Body of pancreas (tissue), 4 donors: ENCODE measurements around the gene HYAL2. TPM values are rescaled to one million over a fixed set of nuclear protein-coding genes. Genes with fewer than 3 reads are reported as not detected.

Source experiments
- ATAC-seq: fragments of 150-250 bp; one replicate; pipeline ENCODE4 v1.9.1; 2016
- DNase-seq, 4 donors: peaks; one replicate each; pipeline ENCODE4 v3.0.0-alpha.2; 2019
- H3K27ac ChIP-seq, 4 donors: fragments of 200-600 bp; sonication (generic); 1 replicate in 3 of 4; 2 replicates in 1 of 4; pipeline versions ENCODE4 v1.5.1 to v1.6.1; 2016 to 2019; ENCODE audit warnings: mild to moderate bottlenecking in 1 of 4, mixed read lengths in 1 of 4, moderate library complexity in 1 of 4
- H3K27me3 ChIP-seq, 2 donors: fragments of 200-600 bp; sonication (generic); one replicate each; pipeline ENCODE4 v1.6.0; 2016; ENCODE audit warnings: mild to moderate bottlenecking in 1 of 2
- H3K36me3 ChIP-seq, 2 donors: fragments of 200-600 bp; sonication (generic); replicated peaks in 1 of 2; 2 replicates each; pipeline ENCODE4 v1.5.1; 2016; ENCODE audit warnings: low read depth in 2 of 2; ENCODE audit not compliant: insufficient read depth in 1 of 2
- H3K4me1 ChIP-seq: fragments of 200-600 bp; sonication (generic); one replicate; pipeline ENCODE4 v1.6.0; 2016
- H3K4me3 ChIP-seq, 2 donors: fragments of 200-600 bp; sonication (generic); 1 replicate in 1 of 2; 2 replicates in 1 of 2; pipeline ENCODE4 v1.5.1; 2016 to 2019
- H3K9me3 ChIP-seq, 3 donors: fragments of 200-600 bp; sonication (generic); 1 replicate in 2 of 3; 2 replicates in 1 of 3; pipeline ENCODE4 v1.5.1; 2016
- CTCF ChIP-seq, 7 experiments: fragments of 450-650 bp in 4 of 7; fragments of 200-600 bp in 3 of 7; sonication (generic) in 3 of 7; IDR thresholded peaks; one replicate each; pipeline ENCODE4 v1.5.1; 2016 to 2019; ENCODE audit warnings: antibody characterized with exemption in 7 of 7
- POLR2A ChIP-seq, 3 donors: fragments of 450-650 bp; IDR thresholded peaks; one replicate each; pipeline ENCODE4 v1.6.1; 2016; ENCODE audit warnings: antibody characterized with exemption in 3 of 3, mild to moderate bottlenecking in 2 of 3
- WGBS, 2 donors: methylation state at CpG; one replicate each; pipeline ENCODE4 v1.1.5; 2017; 5-methylcytosine and 5-hydroxymethylcytosine counted together
- intact Hi-C: fragments of 100-400 bp; cut with DNase I; formaldehyde crosslinking; loops from one replicate; pipeline ENCODE4 v1.15.1; 2023
- total RNA-seq, 2 donors: library from RNA; depleted of rRNA; stranded (reverse); fragments of >200 nt; gene quantifications; one replicate each; pipeline ENCODE4 v1.1.0, GENCODE V29; 2016

The HYAL2 gene
- total RNA-seq, 2 donors from 2014 or later, result 35.6 to 48.3 TPM

GRCh38 chr3:50325113-50325480 lies 2.6 kb upstream of the HYAL2 start:
- 70 to 78% methylated on average over 2 of the region's 2 CpGs for WGBS, 2 donors

GRCh38 chr3:50324351-50325112 lies 2.0 kb upstream of the HYAL2 start:
- ATAC-seq, result no peak
- TF ChIP-seq CTCF (IDR thresholded peaks at IDR 0.05), result peak; percentile 63 to 81 (median 71)
- no peak for TF ChIP-seq POLR2A (IDR thresholded peaks at IDR 0.05)
- peak; percentile 64 to 77 (median 64) for DNase-seq
- H3K27ac ChIP-seq, result peak overlapping the region in 3 of 4 donors; percentile 43 to 98 (median 97)
- peaks cover 64% of the 10 kb centered on the region for H3K4me1 ChIP-seq
- H3K9me3 ChIP-seq, result no peaks in the 10 kb centered on the region
- intact Hi-C loops, result no loop called here
- WGBS, 2 donors, result 45 to 46% methylated on average over 4 of the region's 4 CpGs
- no peak overlapping the region for H3K4me3 ChIP-seq
- no peaks in the 10 kb centered on the region for H3K36me3 ChIP-seq
- H3K27me3 ChIP-seq, result no peaks in the 10 kb centered on the region

More at GRCh38 chr3:50325113-50325480, 2.6 kb upstream of the HYAL2 start:
- intact Hi-C loops, result no loop called here
- ATAC-seq (no peak), DNase-seq (no peak)
- H3K9me3 ChIP-seq, result no peaks in the 10 kb centered on the region
- TF ChIP-seq POLR2A (IDR thresholded peaks at IDR 0.05), result no peak
- no peak for TF ChIP-seq CTCF (IDR thresholded peaks at IDR 0.05)
- peak overlapping the region in 2 of 4 donors; percentile 43 to 97 for H3K27ac ChIP-seq
- peaks cover 58% of the 10 kb centered on the region for H3K4me1 ChIP-seq
- no peaks in the 10 kb centered on the region for H3K27me3 ChIP-seq
- peaks cover 0 to 4% of the 10 kb centered on the region in 2 donors for H3K36me3 ChIP-seq
- no peak overlapping the region for H3K4me3 ChIP-seq

GRCh38 chr3:50323614-50324199 lies 1.2 kb upstream of the HYAL2 start:
- DNase-seq (no peak), ATAC-seq (no peak)
- Histone ChIP-seq H3K27me3 (no peaks in the 10 kb centered on the region), H3K36me3 (no peaks in the 10 kb centered on the region), H3K4me1 (peaks cover 65% of the 10 kb centered on the region), H3K4me3 (no peak overlapping the region), H3K27ac (peak overlapping the region; percentile 17 to 98 (median 70)), H3K9me3 (no peaks in the 10 kb centered on the region)
- 68 to 69% methylated on average over 4 to 5 of the region's 5 CpGs for WGBS, 2 donors
- TF ChIP-seq POLR2A (IDR thresholded peaks at IDR 0.05) (no peak), CTCF (IDR thresholded peaks at IDR 0.05) (no peak)
- intact Hi-C loops, result no loop called here

GRCh38 chr3:50323092-50323600 lies 601 bp upstream of the HYAL2 start:
- ATAC-seq (no peak), DNase-seq (no peak)
- peak overlapping the region; percentile 25 to 98 (median 96) for H3K27ac ChIP-seq
- H3K9me3 ChIP-seq, result no peaks in the 10 kb centered on the region
- no peak for TF ChIP-seq CTCF (IDR thresholded peaks at IDR 0.05)
- no peak for TF ChIP-seq POLR2A (IDR thresholded peaks at IDR 0.05)
- no peaks in the 10 kb centered on the region for H3K27me3 ChIP-seq
- H3K4me1 ChIP-seq, result peaks cover 68% of the 10 kb centered on the region
- no peak overlapping the region for H3K4me3 ChIP-seq
- H3K36me3 ChIP-seq, result peaks cover 0 to 2% of the 10 kb centered on the region in 2 donors
- intact Hi-C loops, result no loop called here
- 38 to 60% methylated on average over 4 of the region's 4 CpGs for WGBS, 2 donors
